Gastrocnemius medialis (tissue), 4 donors: ENCODE measurements around the gene ELL2.

Source experiments
- POLR2A ChIP-seq, 2 donors: fragments of 450-650 bp; IDR thresholded peaks; one replicate each; pipeline ENCODE4 v1.6.1; 2017; ENCODE audit warnings: antibody characterized with exemption in 2 of 2, mild to moderate bottlenecking in 2 of 2, moderate library complexity in 2 of 2
- TF ChIP-seq, protein P1 (sequence below), 5 experiments: fragments of 450-650 bp in 3 of 5; fragments of 200-600 bp in 2 of 5; sonication (generic) in 2 of 5; IDR thresholded peaks in 4 of 5; conservative IDR thresholded peaks in 1 of 5; 1 replicate in 4 of 5; 2 replicates in 1 of 5; pipeline ENCODE4 v1.5.1; 2016 to 2019; ENCODE audit warnings: antibody characterized with exemption in 5 of 5, mild to moderate bottlenecking in 3 of 5, moderate library complexity in 3 of 5

DNA sequence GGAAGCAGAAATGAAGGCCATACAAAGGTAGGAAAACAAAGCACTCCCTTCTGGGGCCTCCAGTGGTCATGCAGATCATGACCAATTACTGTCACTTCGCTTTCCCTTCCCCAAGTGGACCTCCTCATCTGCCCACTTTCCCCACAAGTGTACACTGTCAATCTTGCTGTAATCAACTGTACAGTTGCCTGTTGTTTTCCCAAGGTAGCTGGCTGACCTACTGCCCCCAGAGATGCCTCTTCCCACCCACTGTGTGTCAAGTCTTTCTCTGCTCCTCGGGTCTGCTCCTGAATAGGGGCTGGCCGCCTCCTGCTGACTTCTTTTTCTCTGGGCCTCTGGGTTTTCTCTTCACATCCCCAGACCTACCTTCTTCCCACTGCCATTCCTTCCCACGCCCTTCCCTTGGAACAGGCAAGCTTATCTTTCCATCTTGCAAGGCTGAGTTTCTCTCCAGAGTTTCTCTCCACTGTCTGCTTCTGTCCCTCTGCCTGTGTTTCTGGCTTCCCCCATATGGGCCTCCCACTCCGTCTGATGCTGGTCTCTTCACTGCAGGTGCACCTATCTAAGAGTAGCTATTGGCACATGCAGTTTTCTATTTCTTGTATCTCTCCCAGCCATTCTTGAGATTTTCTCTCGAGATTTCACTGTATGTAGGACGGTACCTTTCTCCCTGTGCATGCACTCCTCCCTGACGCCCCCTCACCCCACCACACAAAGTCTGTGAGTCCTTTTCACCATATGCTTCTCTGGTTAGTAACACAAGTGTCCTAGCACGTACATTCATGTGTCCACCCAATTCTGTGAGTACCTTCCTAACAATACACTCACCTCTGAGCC is 2.4 kb downstream of the ELL2 start:
- TF ChIP-seq, protein P1, sequence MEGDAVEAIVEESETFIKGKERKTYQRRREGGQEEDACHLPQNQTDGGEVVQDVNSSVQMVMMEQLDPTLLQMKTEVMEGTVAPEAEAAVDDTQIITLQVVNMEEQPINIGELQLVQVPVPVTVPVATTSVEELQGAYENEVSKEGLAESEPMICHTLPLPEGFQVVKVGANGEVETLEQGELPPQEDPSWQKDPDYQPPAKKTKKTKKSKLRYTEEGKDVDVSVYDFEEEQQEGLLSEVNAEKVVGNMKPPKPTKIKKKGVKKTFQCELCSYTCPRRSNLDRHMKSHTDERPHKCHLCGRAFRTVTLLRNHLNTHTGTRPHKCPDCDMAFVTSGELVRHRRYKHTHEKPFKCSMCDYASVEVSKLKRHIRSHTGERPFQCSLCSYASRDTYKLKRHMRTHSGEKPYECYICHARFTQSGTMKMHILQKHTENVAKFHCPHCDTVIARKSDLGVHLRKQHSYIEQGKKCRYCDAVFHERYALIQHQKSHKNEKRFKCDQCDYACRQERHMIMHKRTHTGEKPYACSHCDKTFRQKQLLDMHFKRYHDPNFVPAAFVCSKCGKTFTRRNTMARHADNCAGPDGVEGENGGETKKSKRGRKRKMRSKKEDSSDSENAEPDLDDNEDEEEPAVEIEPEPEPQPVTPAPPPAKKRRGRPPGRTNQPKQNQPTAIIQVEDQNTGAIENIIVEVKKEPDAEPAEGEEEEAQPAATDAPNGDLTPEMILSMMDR (IDR thresholded peaks at IDR 0.05 in 4 of 5, conservative IDR thresholded peaks at IDR 0.05 in 1 of 5): no peak
- no peak for TF ChIP-seq POLR2A (IDR thresholded peaks at IDR 0.05)
